ENCODE measurements around the gene NEK6. TPM values are rescaled to one million over a fixed set of nuclear protein-coding genes. Genes with fewer than 3 reads are reported as not detected.

Gene NEK6
- total and polyA plus RNA-seq, 10 of the 15 experiments (the other 5 are each of a cell fraction or from before 2014, with no cell fraction given) = 31.3 to 161 (median 89.2) TPM

DNA sequence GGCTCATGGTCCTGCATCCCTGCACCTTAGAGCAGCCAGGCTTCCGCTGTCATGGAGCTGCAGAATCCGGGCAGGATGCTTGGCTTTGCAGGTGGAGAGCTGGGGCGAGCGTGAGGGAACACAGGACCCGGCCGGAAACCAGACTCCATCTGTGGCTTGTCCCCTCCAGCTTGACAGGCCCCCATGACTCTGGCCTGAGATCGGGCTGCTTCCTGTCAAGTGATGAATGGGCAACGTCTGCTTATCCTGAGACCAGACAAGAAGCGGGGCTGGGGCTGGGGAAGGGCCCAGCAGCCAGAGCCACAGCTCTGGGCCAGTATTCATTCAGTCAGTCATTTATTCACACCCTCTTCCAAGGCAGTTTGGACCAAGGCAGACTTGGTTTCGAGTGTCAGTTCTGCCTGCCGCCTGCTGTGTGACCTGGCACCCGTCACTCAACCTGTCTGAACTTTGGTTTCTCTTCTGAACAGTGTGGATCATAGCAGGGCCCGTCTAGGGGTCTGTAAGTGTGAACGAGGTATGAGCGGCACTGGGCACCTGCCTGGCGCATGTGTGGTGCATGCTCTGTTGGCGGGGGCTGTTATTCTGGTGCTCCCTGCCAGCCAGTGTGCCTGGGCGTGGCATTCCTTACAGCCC, 37.5 kb downstream of the NEK6 start (continued):
- no peak for TF ChIP-seq RBBP5 (conservative IDR thresholded peaks at IDR 0.05)
- TF ChIP-seq JUND (IDR thresholded peaks at IDR 0.05; ENCODE audit: low read depth, low read length) = no peak
- 0 out of 2 replicates have a peak, but pooled peaks have one; percentile 37 for TF ChIP-seq IKZF1 (conservative IDR thresholded peaks at IDR 0.05)
- TF ChIP-seq, protein P1, sequence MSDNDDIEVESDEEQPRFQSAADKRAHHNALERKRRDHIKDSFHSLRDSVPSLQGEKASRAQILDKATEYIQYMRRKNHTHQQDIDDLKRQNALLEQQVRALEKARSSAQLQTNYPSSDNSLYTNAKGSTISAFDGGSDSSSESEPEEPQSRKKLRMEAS (IDR thresholded peaks at IDR 0.05; ENCODE audit: low read depth, low read length) = 0 out of 2 replicates have a peak, but pooled peaks have one; percentile 23
- no peak for TF ChIP-seq TARDBP (IDR thresholded peaks at IDR 0.05; ENCODE audit: borderline replicate concordance)
- TF ChIP-seq MXI1 (IDR thresholded peaks at IDR 0.05; ENCODE audit: low read depth, low read length) = peak; percentile 56; the same call in 1 of the 2 replicates

DNA sequence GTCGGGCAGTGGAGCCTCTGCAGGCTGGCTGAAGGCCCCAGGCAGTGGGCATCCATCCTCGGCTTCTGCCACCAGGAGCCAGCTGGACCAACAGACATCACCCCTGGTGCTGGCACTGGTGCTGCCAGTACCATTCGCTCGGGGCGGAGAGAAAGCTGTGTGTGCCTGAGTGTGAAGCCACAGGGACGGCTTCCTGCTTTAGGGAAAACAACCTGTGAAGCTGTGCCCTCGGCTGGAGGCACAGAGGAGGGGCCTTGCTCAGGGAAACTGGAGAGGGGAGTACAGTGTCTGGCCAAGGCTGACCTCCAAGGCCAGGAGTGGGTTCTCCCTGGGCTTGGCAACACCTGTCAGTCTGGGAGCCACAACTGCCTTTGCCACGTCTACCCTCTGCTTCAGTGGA, 38.3 kb downstream of the NEK6 start:
- RAD21 ChIA-PET (ENCODE audit: unreplicated experiment) = interaction anchor here (1.2 to 2.2 kb wide), 3 partner anchors 10 to 170 kb away, joined by 3 to 6 read pairs (median 4); no protein-coding TSS in a partner anchor
- Histone ChIP-seq H3K9me3 (replicated peaks; ENCODE audit: control insufficient read depth, insufficient read depth, low read length) (no peaks in the 10 kb centered on the region), H3K36me3 (ENCODE audit: control insufficient read depth in 2 of 2, insufficient read depth in 2 of 2, low read length in 1 of 2) (peaks cover 20 to 23% of the 10 kb centered on the region in 2 experiments), H4K20me1 (ENCODE audit: control insufficient read depth, insufficient read depth) (peaks cover 39% of the 10 kb centered on the region), H3K4me2 (ENCODE audit: control insufficient read depth, insufficient read depth) (no peak overlapping the region), H3K79me2 (ENCODE audit: control insufficient read depth, insufficient read depth, low read length) (peaks cover 99% of the 10 kb centered on the region), H2AFZ (ENCODE audit: control insufficient read depth, low read depth, low read length) (no peak overlapping the region), H3K27ac (ENCODE audit: control insufficient read depth, insufficient read depth) (0 out of 2 replicates have a peak overlapping the region, but pooled peaks have one; percentile 13), H3K4me3 (no peak overlapping the region), H3K9ac (ENCODE audit: control insufficient read depth, insufficient read depth, low read length) (no peak overlapping the region), H3K27me3 (replicated peaks in 1 of 2; ENCODE audit: control insufficient read depth in 2 of 2, insufficient read depth in 2 of 2, low read length in 1 of 2) (no peaks in the 10 kb centered on the region), H3K4me1 (ENCODE audit: control insufficient read depth, insufficient read depth, low read length) (peaks cover 67% of the 10 kb centered on the region)
- BruUV-seq (replicated peaks) = no TSS peak
- DNase-seq (ENCODE audit: low read depth, low spot score) = no peak
- intact Hi-C loops (cut with micrococcal nuclease; ENCODE audit: unreplicated experiment) = no loop called here
- POLR2A ChIA-PET = interaction anchor here (2.0 kb wide), 1 partner anchor 32 kb away, joined by 4 read pairs; no protein-coding TSS in a partner anchor
- SMC1A ChIA-PET (ENCODE audit: uncharacterized antibody, unreplicated experiment) = interaction anchor here (1.8 to 9.9 kb wide), 2 partner anchors 33 to 99 kb away, joined by 6 to 132 read pairs; no protein-coding TSS in a partner anchor
- 91% methylated on average over 8 of the region's 8 CpGs for WGBS (ENCODE audit: insufficient coverage, insufficient replicate concordance, low lambda C conversion rate, missing lambda C conversion rate)
- FAIRE-seq = no peak
- ATAC-seq = no peak
- in situ Hi-C loops (cut with MboI) = loop anchor here (25.0 kb wide), 1 partner anchor 159 kb away; no protein-coding TSS in a partner anchor
- CTCF ChIA-PET = interaction anchor here (1.5 to 4.2 kb wide), 2 partner anchors 23 to 169 kb away, joined by 3 to 20 read pairs; no protein-coding TSS in a partner anchor
- no peak for TF ChIP-seq RBBP5 (conservative IDR thresholded peaks at IDR 0.05)
- TF ChIP-seq NBN (IDR thresholded peaks at IDR 0.05) = no peak
- TF ChIP-seq SIX5 (IDR thresholded peaks at IDR 0.05; ENCODE audit: low read depth, low read length, severe bottlenecking) = no peak
- TF ChIP-seq CHD4 (IDR thresholded peaks at IDR 0.05) = no peak
- TF ChIP-seq, protein P2, sequence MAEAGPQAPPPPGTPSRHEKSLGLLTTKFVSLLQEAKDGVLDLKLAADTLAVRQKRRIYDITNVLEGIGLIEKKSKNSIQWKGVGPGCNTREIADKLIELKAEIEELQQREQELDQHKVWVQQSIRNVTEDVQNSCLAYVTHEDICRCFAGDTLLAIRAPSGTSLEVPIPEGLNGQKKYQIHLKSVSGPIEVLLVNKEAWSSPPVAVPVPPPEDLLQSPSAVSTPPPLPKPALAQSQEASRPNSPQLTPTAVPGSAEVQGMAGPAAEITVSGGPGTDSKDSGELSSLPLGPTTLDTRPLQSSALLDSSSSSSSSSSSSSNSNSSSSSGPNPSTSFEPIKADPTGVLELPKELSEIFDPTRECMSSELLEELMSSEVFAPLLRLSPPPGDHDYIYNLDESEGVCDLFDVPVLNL (IDR thresholded peaks at IDR 0.05; ENCODE audit: low read depth, low read length) = no peak
- no peak for TF ChIP-seq ETV6 (conservative IDR thresholded peaks at IDR 0.05 in 1 of 2, IDR thresholded peaks at IDR 0.05 in 1 of 2; ENCODE audit: borderline replicate concordance in 1 of 2, low read depth in 1 of 2)
- TF ChIP-seq CHD2 (IDR thresholded peaks at IDR 0.05; ENCODE audit: borderline replicate concordance, low read depth, low read length) = no peak
- no peak for TF ChIP-seq BHLHE40 (IDR thresholded peaks at IDR 0.05; ENCODE audit: borderline replicate concordance in 1 of 2, low read depth in 2 of 2, low read length in 1 of 2)
- TF ChIP-seq, protein P3, sequence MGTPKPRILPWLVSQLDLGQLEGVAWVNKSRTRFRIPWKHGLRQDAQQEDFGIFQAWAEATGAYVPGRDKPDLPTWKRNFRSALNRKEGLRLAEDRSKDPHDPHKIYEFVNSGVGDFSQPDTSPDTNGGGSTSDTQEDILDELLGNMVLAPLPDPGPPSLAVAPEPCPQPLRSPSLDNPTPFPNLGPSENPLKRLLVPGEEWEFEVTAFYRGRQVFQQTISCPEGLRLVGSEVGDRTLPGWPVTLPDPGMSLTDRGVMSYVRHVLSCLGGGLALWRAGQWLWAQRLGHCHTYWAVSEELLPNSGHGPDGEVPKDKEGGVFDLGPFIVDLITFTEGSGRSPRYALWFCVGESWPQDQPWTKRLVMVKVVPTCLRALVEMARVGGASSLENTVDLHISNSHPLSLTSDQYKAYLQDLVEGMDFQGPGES (IDR thresholded peaks at IDR 0.05) = no peak
- TF ChIP-seq, protein P4, sequence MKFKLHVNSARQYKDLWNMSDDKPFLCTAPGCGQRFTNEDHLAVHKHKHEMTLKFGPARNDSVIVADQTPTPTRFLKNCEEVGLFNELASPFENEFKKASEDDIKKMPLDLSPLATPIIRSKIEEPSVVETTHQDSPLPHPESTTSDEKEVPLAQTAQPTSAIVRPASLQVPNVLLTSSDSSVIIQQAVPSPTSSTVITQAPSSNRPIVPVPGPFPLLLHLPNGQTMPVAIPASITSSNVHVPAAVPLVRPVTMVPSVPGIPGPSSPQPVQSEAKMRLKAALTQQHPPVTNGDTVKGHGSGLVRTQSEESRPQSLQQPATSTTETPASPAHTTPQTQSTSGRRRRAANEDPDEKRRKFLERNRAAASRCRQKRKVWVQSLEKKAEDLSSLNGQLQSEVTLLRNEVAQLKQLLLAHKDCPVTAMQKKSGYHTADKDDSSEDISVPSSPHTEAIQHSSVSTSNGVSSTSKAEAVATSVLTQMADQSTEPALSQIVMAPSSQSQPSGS (IDR thresholded peaks at IDR 0.05; ENCODE audit: low read length) = no peak
- TF ChIP-seq, protein P5, sequence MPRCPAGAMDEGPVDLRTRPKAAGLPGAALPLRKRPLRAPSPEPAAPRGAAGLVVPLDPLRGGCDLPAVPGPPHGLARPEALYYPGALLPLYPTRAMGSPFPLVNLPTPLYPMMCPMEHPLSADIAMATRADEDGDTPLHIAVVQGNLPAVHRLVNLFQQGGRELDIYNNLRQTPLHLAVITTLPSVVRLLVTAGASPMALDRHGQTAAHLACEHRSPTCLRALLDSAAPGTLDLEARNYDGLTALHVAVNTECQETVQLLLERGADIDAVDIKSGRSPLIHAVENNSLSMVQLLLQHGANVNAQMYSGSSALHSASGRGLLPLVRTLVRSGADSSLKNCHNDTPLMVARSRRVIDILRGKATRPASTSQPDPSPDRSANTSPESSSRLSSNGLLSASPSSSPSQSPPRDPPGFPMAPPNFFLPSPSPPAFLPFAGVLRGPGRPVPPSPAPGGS (IDR thresholded peaks at IDR 0.05; ENCODE audit: borderline replicate concordance, insufficient read depth, low read depth, low read length, poor library complexity, severe bottlenecking) = no peak

Measured in GM12878 (cell line).